HepG2 (cell line): ENCODE measurements around the gene ADSS1. TPM values are rescaled to one million over a fixed set of nuclear protein-coding genes. Genes with fewer than 3 reads are reported as not detected.
A peak's percentile ranks its signal among the peaks of the same experiment; 100 is the strongest.

ENCODE experiments used
- AKNA ChIP-seq: sonication (generic); formaldehyde crosslinking; IDR thresholded peaks from 2 replicates; pipeline ENCODE4 v1.4.0; 2020; ENCODE audit warnings: missing genetic modification reagents, borderline replicate concordance
- ELF1 ChIP-seq: sonication (generic); formaldehyde crosslinking; IDR thresholded peaks from 2 replicates; pipeline ENCODE4 v1.4.0; 2020; ENCODE audit warnings: missing genetic modification reagents
- HNF4A ChIP-seq: sonication (generic); formaldehyde crosslinking; IDR thresholded peaks from 2 replicates; pipeline ENCODE4 v1.4.0; 2020; ENCODE audit warnings: missing genetic modification reagents
- MED8 ChIP-seq: sonication (generic); formaldehyde crosslinking; IDR thresholded peaks from 2 replicates; pipeline ENCODE4 v1.8.1; 2023; ENCODE audit warnings: mild to moderate bottlenecking, missing genetic modification reagents; ENCODE audit not compliant: insufficient replicate concordance
- MTF1 ChIP-seq: sonication (generic); formaldehyde crosslinking; IDR thresholded peaks from 2 replicates; pipeline ENCODE4 v1.5.0; 2020; ENCODE audit warnings: missing genetic modification reagents
- RAD21 ChIP-seq: fragments of 450-650 bp; formaldehyde crosslinking; IDR thresholded peaks from 2 replicates; pipeline ENCODE4 v1.5.0; 2020; ENCODE audit warnings: mild to moderate bottlenecking
- RNF2 ChIP-seq: fragments of 450-650 bp; conservative IDR thresholded peaks from 2 replicates; pipeline ENCODE4 v1.6.1; 2016; ENCODE audit warnings: low read depth
- SALL1 ChIP-seq: sonication (generic); formaldehyde crosslinking; IDR thresholded peaks from 2 replicates; pipeline ENCODE4 v1.8.0; 2022; ENCODE audit warnings: mild to moderate bottlenecking, missing genetic modification reagents
- ZBTB34 ChIP-seq: sonication (generic); formaldehyde crosslinking; IDR thresholded peaks from 2 replicates; pipeline ENCODE4 v1.8.0; 2022; ENCODE audit warnings: mild to moderate bottlenecking, missing genetic modification reagents
- ZNF318 ChIP-seq: sonication (generic); formaldehyde crosslinking; IDR thresholded peaks from 2 replicates; pipeline ENCODE4 v1.4.0; 2020; ENCODE audit warnings: mild to moderate bottlenecking, missing genetic modification reagents
- ZNF549 ChIP-seq: sonication (generic); formaldehyde crosslinking; IDR thresholded peaks from 2 replicates; pipeline ENCODE4 v1.5.0; 2020; ENCODE audit warnings: missing genetic modification reagents
- ZSCAN5A ChIP-seq: sonication (generic); formaldehyde crosslinking; IDR thresholded peaks from 2 replicates; pipeline ENCODE4 v1.8.0; 2022; ENCODE audit warnings: mild to moderate bottlenecking, missing genetic modification reagents, borderline replicate concordance
- polyA plus RNA-seq, 8 experiments: library from polyadenylated mRNA; depleted of rRNA in 3 of 8; stranded (reverse) in 7 of 8; unstranded in 1 of 8; fragments of >200 nt; fragmentation: Illumina TruSeq in 4 of 8; extraction: Trizol in 4 of 8; gene quantifications; 2 replicates each; pipeline versions ENCODE4 v1.2.1 to v1.2.3, GENCODE V29; 2011 to 2016; ENCODE audit warnings: low read depth in 4 of 8, missing spikeins in 1 of 8, mixed read lengths in 1 of 8; ENCODE audit not compliant: insufficient read depth in 1 of 8
- total RNA-seq, 5 experiments: library from RNA; depleted of rRNA; stranded (reverse); fragments of >200 nt; fragmentation: Illumina TruSeq; extraction: Trizol; gene quantifications; 2 replicates each; pipeline ENCODE4 v1.2.3, GENCODE V29; 2016; ENCODE audit warnings: low read depth in 1 of 5

ADSS1 gene
- total and polyA plus RNA-seq, 2 of the 13 experiments (the other 11 are each of a cell fraction or from before 2014, with no cell fraction given), result 1.0 to 36.7 TPM

GRCh38 chr14:104726600-104727451 lies 2.8 kb downstream of the ADSS1 start (continued):
- TF ChIP-seq ZNF318 (CRISPR knock-in tag) (no peak), AKNA (CRISPR knock-in tag) (no peak), ZSCAN5A (CRISPR knock-in tag) (no peak), MTF1 (CRISPR knock-in tag) (no peak), SALL1 (peak; percentile 57; the same call in 1 of the 2 replicates), ZBTB34 (CRISPR knock-in tag) (no peak), ZNF549 (CRISPR knock-in tag) (no peak), HNF4A (CRISPR knock-in tag) (peak; percentile 90), RNF2 (no peak), ELF1 (no peak), MED8 (no peak), RAD21 (CRISPR knock-in tag) (peak; percentile 41)
